Head of caudate nucleus (tissue), 42 donors: ENCODE results near the gene TOGARAM2.

Experiments
- DNase-seq, 42 donors: peaks; one replicate each; pipeline versions ENCODE4 v3.0.0 to v3.0.0-alpha.2; 2020 to 2021; ENCODE audit warnings: mixed read lengths in 7 of 42
- intact Hi-C: fragments of 100-400 bp; cut with DNase I; formaldehyde crosslinking; loops from one replicate; pipeline ENCODE4 v1.15.0; 2022

The TOGARAM2 gene

GRCh38 chr2:29063646-29064345 lies 82.7 kb downstream of the TOGARAM2 start:
- peak in 4 of 42 donors; percentile 33 to 53 (median 42) for DNase-seq
- intact Hi-C loops, result loop anchor here (10.0 kb wide), 1 partner anchor 131 kb away; no protein-coding TSS in a partner anchor

DNA sequence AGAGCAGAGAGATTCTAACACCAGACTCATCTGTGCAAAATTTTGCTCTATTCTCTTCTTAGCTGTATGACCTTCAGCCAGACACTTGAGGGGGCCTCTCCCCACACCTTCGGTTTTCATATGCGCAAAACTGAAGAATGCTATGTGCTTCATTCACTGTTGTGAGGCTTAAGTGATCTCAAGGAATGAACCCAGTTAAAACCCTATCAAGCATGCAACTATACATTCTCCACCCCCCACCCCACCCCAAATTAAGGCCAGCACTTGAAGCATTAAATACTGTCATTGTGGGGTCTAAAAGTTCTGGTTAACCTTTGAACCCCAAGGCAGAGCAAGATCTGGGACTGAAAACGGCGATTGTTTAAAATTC lies 83.2 kb downstream of the TOGARAM2 start:
- peak in 1 of 42 donors; percentile 19 for DNase-seq
- intact Hi-C loops, result loop anchor here (10.0 kb wide), 1 partner anchor 130 kb away; no protein-coding TSS in a partner anchor

DNA sequence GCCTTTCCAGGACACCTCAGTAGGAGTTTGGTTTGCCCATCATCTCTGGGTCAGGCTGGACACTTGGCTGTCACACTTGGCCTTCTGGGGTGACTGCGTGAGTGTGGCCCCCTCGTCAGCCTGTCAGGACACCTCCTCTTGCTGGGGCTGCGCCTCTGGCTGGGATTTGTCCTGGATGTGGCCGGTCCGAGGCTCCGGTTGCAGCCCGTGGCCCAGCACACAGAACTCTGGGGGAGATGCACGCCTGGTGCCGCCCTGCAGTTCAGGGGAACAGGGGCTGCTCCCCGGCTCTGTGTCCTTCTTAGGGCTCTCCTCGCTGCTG lies 83.6 kb downstream of the TOGARAM2 start:
- intact Hi-C loops, result loop anchor here (5.0 to 10.0 kb wide), 2 partner anchors 48 to 130 kb away; no protein-coding TSS in a partner anchor
- peak in 2 of 42 donors; percentile 21 to 47 for DNase-seq

DNA sequence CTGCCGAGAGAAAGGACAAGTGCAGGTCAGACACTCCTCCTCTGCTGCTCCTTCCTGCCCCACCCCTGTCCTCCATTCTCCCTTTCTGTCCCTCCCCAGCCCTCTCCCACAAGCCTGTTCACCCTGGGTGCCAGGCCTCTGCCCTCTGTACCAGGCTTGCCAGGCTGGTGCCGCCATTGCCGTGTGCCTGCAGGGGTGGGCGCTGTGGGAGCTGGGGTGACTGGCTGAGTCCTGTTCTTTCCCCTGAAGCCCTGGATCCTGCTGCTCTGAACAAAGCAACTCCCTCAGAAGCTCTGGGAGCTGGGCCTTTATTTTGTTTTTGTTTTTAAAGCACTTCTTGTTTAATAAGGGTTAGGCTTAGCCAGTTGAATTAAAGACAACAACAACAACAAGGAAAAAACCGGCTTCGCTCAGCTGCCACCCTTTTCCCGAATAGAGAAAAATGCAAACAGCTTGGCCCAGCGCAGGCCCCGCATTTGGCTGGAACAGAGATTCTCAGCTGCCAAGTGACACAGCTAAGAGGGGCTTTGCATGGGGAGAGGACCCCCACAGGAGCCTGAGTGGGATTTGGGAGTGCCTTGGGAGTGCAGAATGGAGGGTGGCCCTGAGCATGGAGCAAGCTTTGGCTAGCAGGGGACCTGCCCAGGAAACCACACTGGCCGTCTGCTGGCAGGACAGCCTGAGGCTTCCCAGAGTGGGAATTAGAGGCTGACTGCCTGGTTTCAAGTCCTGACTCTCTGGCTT lies 84.1 kb downstream of the TOGARAM2 start:
- DNase-seq, result peak in 41 of 42 donors; percentile 53 to 84 (median 72)
- intact Hi-C loops, result loop anchor here (5.0 to 10.0 kb wide), 2 partner anchors 47 to 130 kb away; no protein-coding TSS in a partner anchor

DNA sequence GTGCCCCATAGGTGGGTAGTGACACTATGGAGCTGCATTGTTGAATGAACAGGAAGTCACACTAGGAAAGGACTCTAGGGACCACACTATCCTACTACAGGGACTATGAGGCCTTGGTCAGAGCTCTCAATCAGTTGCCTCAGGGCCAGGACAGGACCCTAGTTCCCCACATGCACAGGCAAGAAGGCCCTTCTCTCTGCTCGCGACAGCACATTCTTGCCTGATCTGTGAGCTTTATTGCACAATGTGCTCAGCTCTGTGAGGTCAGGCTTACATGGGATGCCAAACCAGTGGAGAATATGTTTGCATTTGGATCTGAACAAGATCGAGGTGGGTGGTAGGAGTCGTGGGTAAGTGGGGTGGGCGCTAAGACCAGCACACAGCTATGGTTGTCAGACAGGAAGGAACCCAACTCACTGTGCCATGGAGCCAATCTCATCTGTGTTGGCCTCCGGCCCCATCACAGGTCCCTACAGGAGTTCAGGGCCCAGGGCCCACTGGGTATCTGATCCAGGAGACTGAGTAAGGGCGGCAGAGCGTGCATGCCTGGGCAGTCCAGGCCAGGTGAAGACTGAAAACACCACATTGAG lies 85.3 kb downstream of the TOGARAM2 start:
- intact Hi-C loops, result loop anchor here (5.0 to 10.0 kb wide), 2 partner anchors 46 to 128 kb away; no protein-coding TSS in a partner anchor
- peak in 3 of 42 donors; percentile 25 to 39 (median 37) for DNase-seq

GRCh38 chr2:29066997-29067605 lies 86.0 kb downstream of the TOGARAM2 start:
- intact Hi-C loops, result loop anchor here (5.0 to 10.0 kb wide), 2 partner anchors 45 to 128 kb away; no protein-coding TSS in a partner anchor
- peak in 3 of 42 donors; percentile 42 to 54 (median 43) for DNase-seq

DNA sequence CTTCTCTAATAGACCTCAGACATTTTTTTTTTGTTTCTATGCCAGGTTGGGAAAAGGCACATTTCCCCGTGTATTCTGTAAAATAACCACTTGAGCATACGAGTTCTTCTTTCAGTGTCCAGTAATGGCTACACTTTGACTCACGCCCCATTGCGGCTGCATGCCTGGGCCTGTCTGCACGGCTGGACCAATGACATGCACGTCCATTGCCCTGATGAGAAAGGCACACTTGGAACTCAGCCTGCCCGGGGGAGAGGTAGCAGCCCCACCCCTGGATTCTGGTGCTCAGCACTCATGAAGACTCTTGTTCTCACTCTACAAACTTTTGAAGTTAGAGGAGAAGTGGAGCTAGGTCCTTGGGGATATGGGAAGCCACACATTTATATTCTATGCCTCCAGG lies 87.4 kb downstream of the TOGARAM2 start:
- intact Hi-C loops, result loop anchor here (5.0 to 10.0 kb wide), 2 partner anchors 44 to 126 kb away; no protein-coding TSS in a partner anchor
- DNase-seq, result peak in 3 of 42 donors; percentile 35 to 43 (median 38)

- DNase-seq, result peak in 4 of 42 donors; percentile 30 to 37 (median 33)
- intact Hi-C loops, result no loop called here
Measured at GRCh38 chr2:29070526-29070925, 89.4 kb downstream of the TOGARAM2 start.

- intact Hi-C loops, result no loop called here
- DNase-seq, result peak in 3 of 42 donors; percentile 26 to 39 (median 32)
Measured at GRCh38 chr2:29071032-29071975, 90.2 kb downstream of the TOGARAM2 start.

DNA sequence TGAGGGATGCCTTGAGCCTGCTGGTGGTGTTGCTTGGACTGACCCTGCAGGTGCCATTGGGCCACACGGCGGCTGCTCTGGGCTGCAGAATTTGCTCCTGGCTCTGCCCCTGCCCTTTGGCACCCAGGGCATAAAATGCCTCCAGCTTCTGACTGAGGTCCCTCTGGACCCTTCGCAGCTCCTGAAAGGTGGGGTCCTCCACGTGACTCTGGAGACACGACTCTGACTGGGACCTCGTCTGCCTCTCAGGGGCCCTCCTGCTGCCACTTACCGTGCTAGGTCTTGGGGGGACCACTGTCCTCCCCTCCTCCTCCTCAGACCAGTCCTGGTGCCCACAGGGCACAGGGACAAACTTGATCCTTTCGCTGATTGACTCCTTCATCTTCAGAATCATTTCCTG lies 91.2 kb downstream of the TOGARAM2 start:
- DNase-seq, result peak in 2 of 42 donors; percentile 9 to 10
- intact Hi-C loops, result no loop called here

GRCh38 chr2:29072971-29073725 lies 92.0 kb downstream of the TOGARAM2 start:
- peak in 3 of 42 donors; percentile 25 to 39 (median 35) for DNase-seq
- intact Hi-C loops, result no loop called here

DNA sequence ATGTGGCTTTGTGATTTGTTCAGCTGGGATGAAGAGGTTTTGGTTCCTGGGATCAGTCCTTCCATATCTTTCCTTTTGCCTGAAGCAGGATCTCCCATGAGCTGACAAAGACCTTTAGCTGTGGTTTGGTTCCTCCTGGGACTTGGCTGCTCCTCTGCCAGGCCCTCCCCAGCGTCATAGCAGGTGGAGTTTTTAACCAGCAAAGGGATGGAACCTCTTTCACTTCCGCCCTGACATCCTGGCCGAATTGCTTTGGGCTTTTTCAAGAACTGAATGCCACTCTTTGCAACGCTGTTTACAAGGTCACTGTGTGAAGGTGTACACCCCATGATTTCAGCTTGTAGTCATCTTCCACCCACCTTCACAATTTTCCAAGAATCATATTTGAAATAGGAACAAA lies 92.8 kb downstream of the TOGARAM2 start:
- peak in 2 of 42 donors; percentile 23 to 30 for DNase-seq
- intact Hi-C loops, result no loop called here

DNA sequence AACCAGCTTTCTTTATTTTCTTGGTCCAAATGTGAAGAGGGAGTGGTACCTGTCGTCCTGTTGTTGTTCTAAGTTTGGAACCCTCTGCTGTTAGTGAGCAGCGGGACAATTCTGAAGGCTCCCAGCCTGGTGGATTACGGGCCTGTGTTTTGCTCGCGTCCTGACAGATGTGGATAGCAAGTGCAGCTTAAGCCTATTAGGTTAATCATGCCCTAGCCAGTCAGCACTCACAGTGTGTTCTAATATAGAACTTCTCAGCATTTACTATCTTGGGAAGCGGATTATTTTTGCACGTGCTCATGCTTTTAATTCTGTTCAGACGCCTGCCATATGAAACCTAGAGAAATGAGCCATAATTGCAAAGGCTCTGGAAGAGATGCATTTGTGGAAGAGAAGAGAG lies 93.3 kb downstream of the TOGARAM2 start, which contains the start of gene PCARE:
PCARE (minus strand) TSS at position 113 of the 400 bp plus-strand sequence. CDS start 262 bp downstream, outside the sequence.
- peak in 2 of 42 donors; percentile 36 to 37 for DNase-seq
- intact Hi-C loops, result no loop called here

- intact Hi-C loops, result loop anchor here (5.0 kb wide), 1 partner anchor 41 kb away; the partner anchor contains the start of gene CLIP4
- peak; percentile 61 to 93 (median 82) for DNase-seq
Measured at GRCh38 chr2:29075894-29076705, 95.0 kb downstream of the TOGARAM2 start.

GRCh38 chr2:29079887-29080286 lies 98.8 kb downstream of the TOGARAM2 start:
- intact Hi-C loops, result loop anchor here (5.0 kb wide), 1 partner anchor 37 kb away; the partner anchor contains the start of gene CLIP4
- DNase-seq, result no peak
